Calu3 (cell line): ENCODE measurements around the gene POGLUT2. TPM values are rescaled to one million over a fixed set of nuclear protein-coding genes. Genes with fewer than 3 reads are reported as not detected.

ENCODE experiments used
- BruUV-seq: library from RNA; stranded (reverse); fragments of 400-500 nt; replicated peaks from 2 replicates; lab custom pipeline; 2021; lab: Mats Ljungman, UMichigan
- CTCF ChIA-PET: fragments of 300-600 bp; sonication (Branson Sonifier 250); formaldehyde crosslinking; loops from one replicate; lab custom pipeline; 2022; ENCODE audit warnings: antibody characterized with exemption; lab: Charles Lee
- DNase-seq: peaks from one replicate; pipeline ENCODE4 v3.0.0; 2022
- H3K27ac Mint-ChIP-seq: one replicate; pipeline ENCODE4 v1.8.0; 2022; ENCODE audit warnings: mixed read lengths; ENCODE audit not compliant: unreplicated experiment
- H3K27me3 Mint-ChIP-seq: one replicate; pipeline ENCODE4 v1.8.0; 2022; ENCODE audit warnings: mixed read lengths; ENCODE audit not compliant: unreplicated experiment
- H3K36me3 Mint-ChIP-seq: one replicate; pipeline ENCODE4 v1.8.0; 2022; ENCODE audit warnings: mild to moderate bottlenecking, moderate library complexity, mixed read lengths; ENCODE audit not compliant: insufficient read depth, unreplicated experiment
- H3K4me1 Mint-ChIP-seq: one replicate; pipeline ENCODE4 v1.8.0; 2022; ENCODE audit warnings: mild to moderate bottlenecking, low read depth, mixed read lengths; ENCODE audit not compliant: unreplicated experiment
- H3K4me3 Mint-ChIP-seq: one replicate; pipeline ENCODE4 v1.8.0; 2022; ENCODE audit warnings: mild to moderate bottlenecking, low read depth, moderate library complexity, mixed read lengths; ENCODE audit not compliant: unreplicated experiment
- H3K9me3 Mint-ChIP-seq: one replicate; pipeline ENCODE4 v1.8.0; 2022; ENCODE audit warnings: low read depth, mixed read lengths; ENCODE audit not compliant: unreplicated experiment
- CTCF ChIP-seq: fragments of 200-600 bp; IDR thresholded peaks from one replicate; pipeline ENCODE4 v1.8.0; 2022; ENCODE audit warnings: antibody characterized with exemption; ENCODE audit not compliant: unreplicated experiment
- intact Hi-C: fragments of 100-400 bp; cut with micrococcal nuclease; formaldehyde crosslinking; loops from one replicate; pipeline ENCODE4 v1.10.0; 2022; ENCODE audit not compliant: unreplicated experiment
- total RNA-seq: library from RNA; stranded (reverse); gene quantifications from 2 replicates; pipeline ENCODE4 v1.2.3, GENCODE V29; 2022

POGLUT2 gene
- total RNA-seq, 1 experiment from 2014 or later, result 2.3 TPM

GRCh38 chr13:102763741-102764140, 35.0 kb downstream of the POGLUT2 start:
- DNase-seq, result no peak
- Mint-ChIP-seq H3K27ac (no peak overlapping the region), H3K27me3 (no peaks in the 10 kb centered on the region), H3K4me1 (no peaks in the 10 kb centered on the region), H3K36me3 (no peaks in the 10 kb centered on the region), H3K9me3 (no peaks in the 10 kb centered on the region), H3K4me3 (no peak overlapping the region)
- no peak for TF ChIP-seq CTCF
- intact Hi-C loops, result no loop called here
- BruUV-seq, result no TSS peak
- CTCF ChIA-PET, result no interaction called here

GRCh38 chr13:102761071-102761470, 37.7 kb downstream of the POGLUT2 start:
- no peak overlapping the region for H3K4me3 Mint-ChIP-seq

GRCh38 chr13:102758842-102759241, 39.9 kb downstream of the POGLUT2 start:
- BruUV-seq, result no TSS peak
- no peaks in the 10 kb centered on the region for H3K9me3 Mint-ChIP-seq
- no peaks in the 10 kb centered on the region for H3K4me1 Mint-ChIP-seq
- H3K36me3 Mint-ChIP-seq, result no peaks in the 10 kb centered on the region
- no peak overlapping the region for H3K27ac Mint-ChIP-seq
- no peak for DNase-seq
- intact Hi-C loops, result no loop called here
- no peak for TF ChIP-seq CTCF
- no peak overlapping the region for H3K4me3 Mint-ChIP-seq
- CTCF ChIA-PET, result no interaction called here
- no peaks in the 10 kb centered on the region for H3K27me3 Mint-ChIP-seq

More at GRCh38 chr13:102761071-102761470, 37.7 kb downstream of the POGLUT2 start:
- Mint-ChIP-seq H3K4me1 (no peaks in the 10 kb centered on the region), H3K27ac (no peak overlapping the region), H3K9me3 (no peaks in the 10 kb centered on the region), H3K36me3 (no peaks in the 10 kb centered on the region), H3K27me3 (no peaks in the 10 kb centered on the region)
- BruUV-seq, result no TSS peak
- DNase-seq, result no peak
- TF ChIP-seq CTCF, result no peak
- intact Hi-C loops, result no loop called here
- CTCF ChIA-PET, result no interaction called here

- Mint-ChIP-seq H3K9me3 (no peaks in the 10 kb centered on the region), H3K36me3 (no peaks in the 10 kb centered on the region), H3K27ac (no peak overlapping the region), H3K4me1 (no peaks in the 10 kb centered on the region), H3K27me3 (no peaks in the 10 kb centered on the region), H3K4me3 (no peak overlapping the region)
- no TSS peak for BruUV-seq
- TF ChIP-seq CTCF, result no peak
- CTCF ChIA-PET, result no interaction called here
- intact Hi-C loops, result no loop called here
- no peak for DNase-seq
These were observed 41.8 kb downstream of the POGLUT2 start for GRCh38 chr13:102757006-102757405.
